Cortex of kidney (tissue), 1 donor: ENCODE data around the gene RTN4R.

Source experiments
- DNase-seq: peaks from one replicate; lab custom pipeline; 2025; lab: John Stamatoyannopoulos, UW

RTN4R gene

GRCh38 chr22:20229916-20230775, 38.0 kb downstream of the RTN4R start:
- DNase-seq: no peak

GRCh38 chr22:20228939-20229272, 39.2 kb downstream of the RTN4R start:
- DNase-seq: no peak

GRCh38 chr22:20228055-20228938, 39.8 kb downstream of the RTN4R start:
- no peak for DNase-seq

- DNase-seq: no peak
These were observed 40.8 kb downstream of the RTN4R start for GRCh38 chr22:20227363-20227762.

GRCh38 chr22:20226760-20227350, 41.3 kb downstream of the RTN4R start:
- no peak for DNase-seq

GRCh38 chr22:20226077-20226716, 41.9 kb downstream of the RTN4R start:
- DNase-seq: no peak

- DNase-seq: no peak
These were observed 42.5 kb downstream of the RTN4R start for GRCh38 chr22:20225693-20225966.

- no peak for DNase-seq
These were observed 43.0 kb downstream of the RTN4R start for GRCh38 chr22:20224917-20225692.

- DNase-seq: no peak
These were observed 43.9 kb downstream of the RTN4R start for GRCh38 chr22:20224256-20224626.

GRCh38 chr22:20223421-20224255, 44.5 kb downstream of the RTN4R start:
- DNase-seq: no peak

- DNase-seq: no peak
These were observed 45.2 kb downstream of the RTN4R start for GRCh38 chr22:20222764-20223420.

- no peak for DNase-seq
These were observed 46.4 kb downstream of the RTN4R start for GRCh38 chr22:20221421-20222340.

GRCh38 chr22:20220629-20221026, 47.5 kb downstream of the RTN4R start:
- no peak for DNase-seq

GRCh38 chr22:20219667-20220628, 48.2 kb downstream of the RTN4R start:
- no peak for DNase-seq

- DNase-seq: no peak
These were observed 49.1 kb downstream of the RTN4R start for GRCh38 chr22:20218987-20219386.

GRCh38 chr22:20218326-20218872, 49.7 kb downstream of the RTN4R start:
- no peak for DNase-seq

GRCh38 chr22:20217563-20217962, 50.6 kb downstream of the RTN4R start:
- no peak for DNase-seq
